Fibroblast of lung (primary cell): ENCODE results near the gene KCNK4.

Source experiments
- EZH2 ChIP-seq: IDR thresholded peaks from 2 replicates; pipeline ENCODE4 v1.5.1; 2012; ENCODE audit warnings: low read length, control low read depth, mild to moderate bottlenecking; ENCODE audit errors: missing control alignments
- TF ChIP-seq, protein P1 (sequence below), 2 donors: IDR thresholded peaks in 1 of 2; conservative IDR thresholded peaks in 1 of 2; 1 replicate in 1 of 2; 2 replicates in 1 of 2; pipeline ENCODE4 v1.5.1; 2011 to 2012; ENCODE audit warnings: low read length in 2 of 2, control low read depth in 1 of 2, inconsistent platforms in 1 of 2, low read depth in 1 of 2, mild to moderate bottlenecking in 1 of 2

DNA sequence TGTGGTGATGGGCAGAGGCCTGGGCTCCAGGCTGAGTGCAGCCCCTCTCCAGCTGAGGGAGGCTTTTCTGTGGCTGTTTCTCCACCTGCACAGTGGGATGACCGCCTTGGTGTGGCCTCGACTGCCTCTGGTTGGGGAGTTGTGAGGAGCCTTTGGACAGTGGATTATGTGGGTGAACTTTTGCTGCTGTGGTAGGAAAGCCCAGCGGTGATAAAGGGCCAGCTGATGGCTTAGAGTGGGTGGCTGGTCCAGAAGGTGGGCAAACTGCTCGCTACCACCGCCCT, 12.9 kb downstream of the KCNK4 start:
- TF ChIP-seq, protein P1, sequence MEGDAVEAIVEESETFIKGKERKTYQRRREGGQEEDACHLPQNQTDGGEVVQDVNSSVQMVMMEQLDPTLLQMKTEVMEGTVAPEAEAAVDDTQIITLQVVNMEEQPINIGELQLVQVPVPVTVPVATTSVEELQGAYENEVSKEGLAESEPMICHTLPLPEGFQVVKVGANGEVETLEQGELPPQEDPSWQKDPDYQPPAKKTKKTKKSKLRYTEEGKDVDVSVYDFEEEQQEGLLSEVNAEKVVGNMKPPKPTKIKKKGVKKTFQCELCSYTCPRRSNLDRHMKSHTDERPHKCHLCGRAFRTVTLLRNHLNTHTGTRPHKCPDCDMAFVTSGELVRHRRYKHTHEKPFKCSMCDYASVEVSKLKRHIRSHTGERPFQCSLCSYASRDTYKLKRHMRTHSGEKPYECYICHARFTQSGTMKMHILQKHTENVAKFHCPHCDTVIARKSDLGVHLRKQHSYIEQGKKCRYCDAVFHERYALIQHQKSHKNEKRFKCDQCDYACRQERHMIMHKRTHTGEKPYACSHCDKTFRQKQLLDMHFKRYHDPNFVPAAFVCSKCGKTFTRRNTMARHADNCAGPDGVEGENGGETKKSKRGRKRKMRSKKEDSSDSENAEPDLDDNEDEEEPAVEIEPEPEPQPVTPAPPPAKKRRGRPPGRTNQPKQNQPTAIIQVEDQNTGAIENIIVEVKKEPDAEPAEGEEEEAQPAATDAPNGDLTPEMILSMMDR (conservative IDR thresholded peaks at IDR 0.05 in 1 of 2, IDR thresholded peaks at IDR 0.05 in 1 of 2; ENCODE audit: low read depth in 1 of 2, low read length in 2 of 2): no peak
- TF ChIP-seq EZH2: no peak
